Activated T-helper 2 cell treated with anti-CD3 and anti-CD28 coated beads, Interferon-gamma antibody, Interleukin-2, Interleukin-4, amounts not matched to agents 10 μg/mL and 5 μg/mL and 100 μg/mL, durations not matched to agents 14 hours and 24 hours and 36 hours (primary cell): ENCODE results near the gene MORC1. TPM values are rescaled to one million over a fixed set of nuclear protein-coding genes. Genes with fewer than 3 reads are reported as not detected.
"Not testable (repeated sequence)": the region's sequence is repeated elsewhere in the genome, so short reads cannot be mapped to it uniquely, and the experiment has no call there.

Experiments used
- DNase-seq: peaks from one replicate; pipeline ENCODE4 v3.0.0; 2021; ENCODE audit warnings: low spot score
- H3K27ac Mint-ChIP-seq: one replicate; pipeline ENCODE4 v1.8.0; 2021; ENCODE audit warnings: mixed read lengths
- H3K27me3 Mint-ChIP-seq: one replicate; pipeline ENCODE4 v1.8.0; 2021; ENCODE audit warnings: low read depth, mixed read lengths
- H3K36me3 Mint-ChIP-seq: one replicate; pipeline ENCODE4 v1.8.0; 2021; ENCODE audit warnings: low read depth, mixed read lengths
- H3K4me1 Mint-ChIP-seq: one replicate; pipeline ENCODE4 v1.8.0; 2021; ENCODE audit warnings: low read depth, mixed read lengths
- H3K4me3 Mint-ChIP-seq: one replicate; pipeline ENCODE4 v1.8.0; 2021; ENCODE audit warnings: low read depth, mild to moderate bottlenecking, moderate library complexity, mixed read lengths
- H3K9me3 Mint-ChIP-seq: one replicate; pipeline ENCODE4 v1.8.0; 2021; ENCODE audit warnings: mixed read lengths
- intact Hi-C: fragments of 100-400 bp; cut with micrococcal nuclease; formaldehyde crosslinking; loops from one replicate; pipeline ENCODE4 v1.15.1; 2023
- total RNA-seq: library from RNA; stranded (reverse); gene quantifications from 2 replicates; pipeline ENCODE4 v1.2.3, GENCODE V29; 2022

Gene MORC1
- total RNA-seq, 1 donor from 2014 or later: not detected

- intact Hi-C loops: no loop called here
- Mint-ChIP-seq H3K4me1 (no peaks in the 10 kb centered on the region), H3K27me3 (peaks cover 3% of the 10 kb centered on the region), H3K9me3 (no peaks in the 10 kb centered on the region), H3K27ac (no peak overlapping the region), H3K4me3 (no peak overlapping the region), H3K36me3 (no peaks in the 10 kb centered on the region)
- DNase-seq: no peak
Measured at GRCh38 chr3:109091846-109092245, 26.1 kb downstream of the MORC1 start.

GRCh38 chr3:109089265-109089664 lies 28.7 kb downstream of the MORC1 start:
- no peak overlapping the region for H3K4me3 Mint-ChIP-seq
- H3K27ac Mint-ChIP-seq: no peak overlapping the region
- H3K36me3 Mint-ChIP-seq: no peaks in the 10 kb centered on the region
- H3K4me1 Mint-ChIP-seq: no peaks in the 10 kb centered on the region
- H3K9me3 Mint-ChIP-seq: no peaks in the 10 kb centered on the region
- H3K27me3 Mint-ChIP-seq: peaks cover 6% of the 10 kb centered on the region
- intact Hi-C loops: no loop called here
- no peak for DNase-seq

GRCh38 chr3:109081746-109082510 lies 36.0 kb downstream of the MORC1 start:
- DNase-seq: no peak
- Mint-ChIP-seq H3K4me1 (peaks cover 4% of the 10 kb centered on the region), H3K4me3 (no peak overlapping the region), H3K9me3 (no peaks in the 10 kb centered on the region), H3K36me3 (no peaks in the 10 kb centered on the region), H3K27ac (no peak overlapping the region), H3K27me3 (peaks cover 16% of the 10 kb centered on the region)
- intact Hi-C loops: loop anchor here (2.0 to 5.0 kb wide), 3 partner anchors 57 to 593 kb away; no protein-coding TSS in a partner anchor

GRCh38 chr3:109080090-109080489 lies 37.8 kb downstream of the MORC1 start:
- intact Hi-C loops: loop anchor here (5.0 kb wide), 1 partner anchor 418 kb away; no protein-coding TSS in a partner anchor
- H3K27me3 Mint-ChIP-seq: peaks cover 19% of the 10 kb centered on the region
- H3K36me3 Mint-ChIP-seq: not testable (repeated sequence)

GRCh38 chr3:109073116-109073515 lies 44.8 kb downstream of the MORC1 start:
- H3K9me3 Mint-ChIP-seq: no peaks in the 10 kb centered on the region
- H3K4me1 Mint-ChIP-seq: peaks cover 6% of the 10 kb centered on the region
- DNase-seq: no peak
- H3K27ac Mint-ChIP-seq: no peak overlapping the region
- intact Hi-C loops: no loop called here
- no peak overlapping the region for H3K4me3 Mint-ChIP-seq
- H3K36me3 Mint-ChIP-seq: no peaks in the 10 kb centered on the region
- peaks cover 22% of the 10 kb centered on the region for H3K27me3 Mint-ChIP-seq

More at GRCh38 chr3:109080090-109080489, 37.8 kb downstream of the MORC1 start:
- not testable (repeated sequence) for H3K27ac Mint-ChIP-seq, H3K9me3 Mint-ChIP-seq, H3K4me1 Mint-ChIP-seq, H3K4me3 Mint-ChIP-seq, DNase-seq

GRCh38 chr3:109072194-109072593 lies 45.7 kb downstream of the MORC1 start:
- peaks cover 18% of the 10 kb centered on the region for H3K27me3 Mint-ChIP-seq
- DNase-seq: no peak
- no peak overlapping the region for H3K27ac Mint-ChIP-seq
- H3K4me3 Mint-ChIP-seq: no peak overlapping the region
- intact Hi-C loops: no loop called here
- H3K4me1 Mint-ChIP-seq: peaks cover 6% of the 10 kb centered on the region
- H3K9me3 Mint-ChIP-seq: no peaks in the 10 kb centered on the region
- no peaks in the 10 kb centered on the region for H3K36me3 Mint-ChIP-seq

- no peaks in the 10 kb centered on the region for H3K9me3 Mint-ChIP-seq
Measured at GRCh38 chr3:109071350-109072142, 46.4 kb downstream of the MORC1 start.

GRCh38 chr3:109070211-109070610 lies 47.7 kb downstream of the MORC1 start:
- DNase-seq: no peak
- intact Hi-C loops: no loop called here
- peaks cover 6% of the 10 kb centered on the region for H3K4me1 Mint-ChIP-seq
- H3K27me3 Mint-ChIP-seq: peaks cover 21% of the 10 kb centered on the region
- H3K36me3 Mint-ChIP-seq: no peaks in the 10 kb centered on the region
- no peak overlapping the region for H3K27ac Mint-ChIP-seq
- no peaks in the 10 kb centered on the region for H3K9me3 Mint-ChIP-seq
- no peak overlapping the region for H3K4me3 Mint-ChIP-seq

More at GRCh38 chr3:109071350-109072142, 46.4 kb downstream of the MORC1 start:
- H3K4me1 Mint-ChIP-seq: peaks cover 6% of the 10 kb centered on the region
- intact Hi-C loops: no loop called here
- H3K27me3 Mint-ChIP-seq: peaks cover 17% of the 10 kb centered on the region
- no peak overlapping the region for H3K27ac Mint-ChIP-seq
- no peaks in the 10 kb centered on the region for H3K36me3 Mint-ChIP-seq
- no peak for DNase-seq
- H3K4me3 Mint-ChIP-seq: no peak overlapping the region

GRCh38 chr3:109066864-109067263 lies 51.1 kb downstream of the MORC1 start:
- Mint-ChIP-seq H3K4me3 (no peak overlapping the region), H3K27ac (no peak overlapping the region), H3K4me1 (no peaks in the 10 kb centered on the region), H3K36me3 (no peaks in the 10 kb centered on the region), H3K9me3 (no peaks in the 10 kb centered on the region), H3K27me3 (peaks cover 25% of the 10 kb centered on the region)
- DNase-seq: no peak
- intact Hi-C loops: no loop called here

GRCh38 chr3:109059264-109059663 lies 58.7 kb downstream of the MORC1 start:
- Mint-ChIP-seq H3K36me3 (no peaks in the 10 kb centered on the region), H3K4me3 (no peak overlapping the region), H3K9me3 (no peaks in the 10 kb centered on the region), H3K27me3 (peaks cover 27% of the 10 kb centered on the region), H3K4me1 (peaks cover 3% of the 10 kb centered on the region), H3K27ac (no peak overlapping the region)
- intact Hi-C loops: no loop called here
- DNase-seq: no peak

GRCh38 chr3:109057616-109058015 lies 60.3 kb downstream of the MORC1 start:
- DNase-seq: no peak
- H3K9me3 Mint-ChIP-seq: no peaks in the 10 kb centered on the region
- no peaks in the 10 kb centered on the region for H3K36me3 Mint-ChIP-seq
- no peak overlapping the region for H3K27ac Mint-ChIP-seq
- peaks cover 22% of the 10 kb centered on the region for H3K27me3 Mint-ChIP-seq
- peaks cover 3% of the 10 kb centered on the region for H3K4me1 Mint-ChIP-seq
- intact Hi-C loops: no loop called here
- no peak overlapping the region for H3K4me3 Mint-ChIP-seq

- Mint-ChIP-seq H3K4me3 (no peak overlapping the region), H3K36me3 (no peaks in the 10 kb centered on the region), H3K27me3 (peaks cover 22% of the 10 kb centered on the region), H3K4me1 (peaks cover 3% of the 10 kb centered on the region), H3K27ac (no peak overlapping the region), H3K9me3 (no peaks in the 10 kb centered on the region)
- intact Hi-C loops: no loop called here
- DNase-seq: no peak
Measured at GRCh38 chr3:109057056-109057455, 60.9 kb downstream of the MORC1 start.

- Mint-ChIP-seq H3K9me3 (no peaks in the 10 kb centered on the region), H3K4me1 (no peaks in the 10 kb centered on the region), H3K4me3 (no peak overlapping the region), H3K27ac (no peak overlapping the region), H3K36me3 (no peaks in the 10 kb centered on the region), H3K27me3 (no peaks in the 10 kb centered on the region)
- no peak for DNase-seq
- intact Hi-C loops: no loop called here
Measured at GRCh38 chr3:109050591-109051167, 67.3 kb downstream of the MORC1 start.
